Inflammatory macrophage (primary cell): Measurements from ENCODE around the gene TEX13B.

Experiments
- DNase-seq, 2 donors: peaks; one replicate each; pipeline ENCODE4 v3.0.0-alpha.2; 2020 to 2022

TEX13B gene

GRCh38 chrX:107935664-107936433 lies 46.3 kb downstream of the TEX13B start:
- no peak for DNase-seq

- DNase-seq: no peak
Measured at GRCh38 chrX:107935200-107935599, 47.0 kb downstream of the TEX13B start.

- no peak for DNase-seq
Measured at GRCh38 chrX:107934262-107934661, 47.9 kb downstream of the TEX13B start.
